SK-N-SH treated with all-trans-retinoic acid at 6 μM for 48 hours (cell line): Measurements from ENCODE around the gene CATSPERB.

Experiments used
- ATAC-seq: fragments of 200-7000 bp; cut with Tn5 transposase; 3 replicates; pipeline ENCODE4 v1.9.1; 2020; ENCODE audit warnings: mild to moderate bottlenecking, moderate library complexity
- BACH2 ChIP-seq: fragments of 250-450 bp; sonication (Bioruptor Pico); IDR thresholded peaks from 2 replicates; pipeline ENCODE4 v1.9.0; 2021; ENCODE audit warnings: mild to moderate bottlenecking, borderline replicate concordance
- CSDC2 ChIP-seq: fragments of 250-450 bp; sonication (Bioruptor Pico); IDR thresholded peaks from 2 replicates; pipeline ENCODE4 v1.5.0; 2020; ENCODE audit warnings: mild to moderate bottlenecking, moderate library complexity
- CSRNP3 ChIP-seq: fragments of 250-450 bp; sonication (Bioruptor Pico); IDR thresholded peaks from 2 replicates; pipeline ENCODE4 v1.5.1; 2021; ENCODE audit warnings: mild to moderate bottlenecking, moderate library complexity
- ESRRG ChIP-seq: fragments of 250-450 bp; sonication (Bioruptor Pico); IDR thresholded peaks from 2 replicates; pipeline ENCODE4 v1.6.1; 2021; ENCODE audit warnings: mild to moderate bottlenecking
- GLIS3 ChIP-seq: fragments of 250-450 bp; sonication (Bioruptor Pico); IDR thresholded peaks from 2 replicates; pipeline ENCODE4 v1.5.0; 2020; ENCODE audit warnings: mild to moderate bottlenecking, moderate library complexity
- ISL1 ChIP-seq: fragments of 250-450 bp; sonication (Bioruptor Pico); IDR thresholded peaks from 2 replicates; pipeline ENCODE4 v2.1.2; 2022; ENCODE audit warnings: mild to moderate bottlenecking, moderate library complexity
- OSR1 ChIP-seq: fragments of 250-450 bp; sonication (Bioruptor Pico); IDR thresholded peaks from 2 replicates; pipeline ENCODE4 v1.8.0; 2022; ENCODE audit warnings: moderate library complexity, mild to moderate bottlenecking, inconsistent platforms
- PPARA ChIP-seq: fragments of 250-450 bp; sonication (Bioruptor Pico); IDR thresholded peaks from 2 replicates; pipeline ENCODE4 v1.5.0; 2020; ENCODE audit warnings: mild to moderate bottlenecking, borderline replicate concordance
- RARB ChIP-seq: fragments of 250-450 bp; sonication (Bioruptor Pico); IDR thresholded peaks from 2 replicates; pipeline ENCODE4 v1.8.0; 2021; ENCODE audit warnings: mild to moderate bottlenecking, moderate library complexity
- SNAI2 ChIP-seq: fragments of 250-450 bp; sonication (Bioruptor Pico); IDR thresholded peaks from 2 replicates; pipeline ENCODE4 v1.5.0; 2020; ENCODE audit warnings: mild to moderate bottlenecking, moderate library complexity
- TCF4 ChIP-seq: fragments of 250-450 bp; sonication (Bioruptor Pico); IDR thresholded peaks from 2 replicates; pipeline ENCODE4 v1.8.0; 2021; ENCODE audit warnings: mild to moderate bottlenecking, moderate library complexity, borderline replicate concordance
- ZC3H10 ChIP-seq: fragments of 250-450 bp; sonication (Bioruptor Pico); IDR thresholded peaks from 2 replicates; pipeline ENCODE4 v1.5.1; 2021; ENCODE audit warnings: mild to moderate bottlenecking, moderate library complexity
- ZFP3 ChIP-seq: fragments of 250-450 bp; sonication (Bioruptor Pico); IDR thresholded peaks from 2 replicates; pipeline ENCODE4 v1.5.0; 2020; ENCODE audit warnings: mild to moderate bottlenecking, moderate library complexity
- ZFP30 ChIP-seq: fragments of 450-650 bp; formaldehyde crosslinking; IDR thresholded peaks from 2 replicates; pipeline ENCODE4 v1.5.0; 2022; ENCODE audit warnings: mild to moderate bottlenecking, moderate library complexity
- ZNF565 ChIP-seq: fragments of 450-650 bp; formaldehyde crosslinking; conservative IDR thresholded peaks from 2 replicates; pipeline ENCODE4 v1.5.0; 2020; ENCODE audit warnings: low read depth, mild to moderate bottlenecking, moderate library complexity
- ZNF70 ChIP-seq: fragments of 450-650 bp; formaldehyde crosslinking; IDR thresholded peaks from 2 replicates; pipeline ENCODE4 v1.5.0; 2020; ENCODE audit warnings: mild to moderate bottlenecking, moderate library complexity
- ZNF8 ChIP-seq: fragments of 450-650 bp; formaldehyde crosslinking; IDR thresholded peaks from 2 replicates; pipeline ENCODE4 v1.5.0; 2020; ENCODE audit warnings: mild to moderate bottlenecking, moderate library complexity
- TF ChIP-seq, protein P1 (sequence below): fragments of 250-450 bp; sonication (Bioruptor Pico); IDR thresholded peaks from 2 replicates; pipeline ENCODE4 v1.8.0; 2021; ENCODE audit warnings: low read depth, mild to moderate bottlenecking, moderate library complexity, borderline replicate concordance
- TF ChIP-seq, protein P2 (sequence below): fragments of 250-450 bp; sonication (Bioruptor Pico); IDR thresholded peaks from 2 replicates; pipeline ENCODE4 v1.8.0; 2020; ENCODE audit warnings: mild to moderate bottlenecking, moderate library complexity, borderline replicate concordance
- TF ChIP-seq, protein P3 (sequence below): fragments of 250-450 bp; sonication (Bioruptor Pico); IDR thresholded peaks from 2 replicates; pipeline ENCODE4 v1.5.1; 2020; ENCODE audit warnings: low read depth, mild to moderate bottlenecking, moderate library complexity
- TF ChIP-seq, protein P4 (sequence below): fragments of 250-450 bp; sonication (Bioruptor Pico); IDR thresholded peaks from 2 replicates; pipeline ENCODE4 v1.5.0; 2020; ENCODE audit warnings: mild to moderate bottlenecking, moderate library complexity

Gene CATSPERB

DNA sequence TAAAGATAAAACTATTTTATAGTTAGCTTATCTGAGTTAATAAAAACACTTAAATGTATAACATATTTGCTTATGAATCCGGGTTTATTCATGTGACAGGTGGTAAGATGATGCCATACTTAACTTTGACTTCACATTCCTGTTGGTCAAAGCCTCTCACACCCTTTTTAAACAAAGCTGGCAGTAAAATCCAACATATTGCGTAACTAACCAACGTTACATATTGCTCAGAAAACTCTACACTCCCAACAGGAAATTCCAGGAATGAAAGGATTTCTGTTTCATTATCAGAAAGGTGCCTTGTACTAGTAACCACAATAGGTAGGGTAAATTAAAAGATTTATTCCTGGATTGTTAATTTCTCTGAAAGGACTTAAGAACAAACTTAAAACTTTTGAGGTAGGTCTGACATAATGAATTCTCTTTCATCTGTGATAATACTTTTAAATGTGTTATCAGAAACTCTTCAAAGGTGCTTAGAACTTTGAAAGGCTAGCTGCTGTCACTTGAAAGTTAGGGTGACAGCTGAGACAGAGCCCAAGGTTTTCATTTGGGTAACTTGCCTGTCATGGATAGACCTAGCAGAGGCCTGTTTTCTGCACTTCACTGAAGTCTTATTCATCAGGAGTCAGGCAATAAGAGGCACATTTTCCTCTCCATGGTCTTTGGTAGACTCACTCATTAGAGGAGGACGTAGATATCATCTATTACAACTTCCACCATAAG is 23.8 kb upstream of the CATSPERB start:
- TF ChIP-seq ZFP30 (CRISPR knock-in tag) (no peak), ZFP3 (no peak), GLIS3 (CRISPR knock-in tag) (no peak), RARB (CRISPR knock-in tag) (no peak), ESRRG (CRISPR knock-in tag) (no peak), ZNF8 (CRISPR knock-in tag) (no peak)
- TF ChIP-seq, protein P1, sequence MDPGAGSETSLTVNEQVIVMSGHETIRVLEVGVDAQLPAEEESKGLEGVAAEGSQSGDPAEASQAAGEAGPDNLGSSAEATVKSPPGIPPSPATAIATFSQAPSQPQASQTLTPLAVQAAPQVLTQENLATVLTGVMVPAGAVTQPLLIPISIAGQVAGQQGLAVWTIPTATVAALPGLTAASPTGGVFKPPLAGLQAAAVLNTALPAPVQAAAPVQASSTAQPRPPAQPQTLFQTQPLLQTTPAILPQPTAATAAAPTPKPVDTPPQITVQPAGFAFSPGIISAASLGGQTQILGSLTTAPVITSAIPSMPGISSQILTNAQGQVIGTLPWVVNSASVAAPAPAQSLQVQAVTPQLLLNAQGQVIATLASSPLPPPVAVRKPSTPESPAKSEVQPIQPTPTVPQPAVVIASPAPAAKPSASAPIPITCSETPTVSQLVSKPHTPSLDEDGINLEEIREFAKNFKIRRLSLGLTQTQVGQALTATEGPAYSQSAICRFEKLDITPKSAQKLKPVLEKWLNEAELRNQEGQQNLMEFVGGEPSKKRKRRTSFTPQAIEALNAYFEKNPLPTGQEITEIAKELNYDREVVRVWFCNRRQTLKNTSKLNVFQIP (CRISPR knock-in tag): no peak
- TF ChIP-seq, protein P2, sequence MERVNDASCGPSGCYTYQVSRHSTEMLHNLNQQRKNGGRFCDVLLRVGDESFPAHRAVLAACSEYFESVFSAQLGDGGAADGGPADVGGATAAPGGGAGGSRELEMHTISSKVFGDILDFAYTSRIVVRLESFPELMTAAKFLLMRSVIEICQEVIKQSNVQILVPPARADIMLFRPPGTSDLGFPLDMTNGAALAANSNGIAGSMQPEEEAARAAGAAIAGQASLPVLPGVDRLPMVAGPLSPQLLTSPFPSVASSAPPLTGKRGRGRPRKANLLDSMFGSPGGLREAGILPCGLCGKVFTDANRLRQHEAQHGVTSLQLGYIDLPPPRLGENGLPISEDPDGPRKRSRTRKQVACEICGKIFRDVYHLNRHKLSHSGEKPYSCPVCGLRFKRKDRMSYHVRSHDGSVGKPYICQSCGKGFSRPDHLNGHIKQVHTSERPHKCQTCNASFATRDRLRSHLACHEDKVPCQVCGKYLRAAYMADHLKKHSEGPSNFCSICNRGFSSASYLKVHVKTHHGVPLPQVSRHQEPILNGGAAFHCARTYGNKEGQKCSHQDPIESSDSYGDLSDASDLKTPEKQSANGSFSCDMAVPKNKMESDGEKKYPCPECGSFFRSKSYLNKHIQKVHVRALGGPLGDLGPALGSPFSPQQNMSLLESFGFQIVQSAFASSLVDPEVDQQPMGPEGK (CRISPR knock-in tag): no peak
- ATAC-seq: no peak

DNA sequence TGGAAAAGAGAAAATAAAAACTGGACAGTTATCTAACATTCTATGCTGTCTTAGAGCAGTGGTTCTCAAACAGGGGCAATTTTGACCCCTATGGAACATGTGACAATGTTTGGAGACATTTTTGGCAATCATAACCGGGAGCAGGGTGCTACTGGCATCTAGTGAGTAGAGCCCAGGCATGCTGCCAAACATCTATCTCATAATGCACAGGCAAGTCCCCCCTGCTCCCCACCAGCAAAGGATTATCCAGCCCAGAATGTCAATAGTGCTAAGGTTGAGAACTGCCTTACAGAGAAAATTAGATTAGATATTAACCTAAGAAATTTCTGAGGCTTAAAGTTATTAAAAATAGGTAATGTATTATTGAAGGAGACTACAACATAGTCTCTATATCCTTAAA is 22.9 kb upstream of the CATSPERB start:
- TF ChIP-seq, protein P3, sequence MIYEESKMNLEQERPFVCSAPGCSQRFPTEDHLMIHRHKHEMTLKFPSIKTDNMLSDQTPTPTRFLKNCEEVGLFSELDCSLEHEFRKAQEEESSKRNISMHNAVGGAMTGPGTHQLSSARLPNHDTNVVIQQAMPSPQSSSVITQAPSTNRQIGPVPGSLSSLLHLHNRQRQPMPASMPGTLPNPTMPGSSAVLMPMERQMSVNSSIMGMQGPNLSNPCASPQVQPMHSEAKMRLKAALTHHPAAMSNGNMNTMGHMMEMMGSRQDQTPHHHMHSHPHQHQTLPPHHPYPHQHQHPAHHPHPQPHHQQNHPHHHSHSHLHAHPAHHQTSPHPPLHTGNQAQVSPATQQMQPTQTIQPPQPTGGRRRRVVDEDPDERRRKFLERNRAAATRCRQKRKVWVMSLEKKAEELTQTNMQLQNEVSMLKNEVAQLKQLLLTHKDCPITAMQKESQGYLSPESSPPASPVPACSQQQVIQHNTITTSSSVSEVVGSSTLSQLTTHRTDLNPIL (CRISPR knock-in tag): no peak
- TF ChIP-seq, protein P4, sequence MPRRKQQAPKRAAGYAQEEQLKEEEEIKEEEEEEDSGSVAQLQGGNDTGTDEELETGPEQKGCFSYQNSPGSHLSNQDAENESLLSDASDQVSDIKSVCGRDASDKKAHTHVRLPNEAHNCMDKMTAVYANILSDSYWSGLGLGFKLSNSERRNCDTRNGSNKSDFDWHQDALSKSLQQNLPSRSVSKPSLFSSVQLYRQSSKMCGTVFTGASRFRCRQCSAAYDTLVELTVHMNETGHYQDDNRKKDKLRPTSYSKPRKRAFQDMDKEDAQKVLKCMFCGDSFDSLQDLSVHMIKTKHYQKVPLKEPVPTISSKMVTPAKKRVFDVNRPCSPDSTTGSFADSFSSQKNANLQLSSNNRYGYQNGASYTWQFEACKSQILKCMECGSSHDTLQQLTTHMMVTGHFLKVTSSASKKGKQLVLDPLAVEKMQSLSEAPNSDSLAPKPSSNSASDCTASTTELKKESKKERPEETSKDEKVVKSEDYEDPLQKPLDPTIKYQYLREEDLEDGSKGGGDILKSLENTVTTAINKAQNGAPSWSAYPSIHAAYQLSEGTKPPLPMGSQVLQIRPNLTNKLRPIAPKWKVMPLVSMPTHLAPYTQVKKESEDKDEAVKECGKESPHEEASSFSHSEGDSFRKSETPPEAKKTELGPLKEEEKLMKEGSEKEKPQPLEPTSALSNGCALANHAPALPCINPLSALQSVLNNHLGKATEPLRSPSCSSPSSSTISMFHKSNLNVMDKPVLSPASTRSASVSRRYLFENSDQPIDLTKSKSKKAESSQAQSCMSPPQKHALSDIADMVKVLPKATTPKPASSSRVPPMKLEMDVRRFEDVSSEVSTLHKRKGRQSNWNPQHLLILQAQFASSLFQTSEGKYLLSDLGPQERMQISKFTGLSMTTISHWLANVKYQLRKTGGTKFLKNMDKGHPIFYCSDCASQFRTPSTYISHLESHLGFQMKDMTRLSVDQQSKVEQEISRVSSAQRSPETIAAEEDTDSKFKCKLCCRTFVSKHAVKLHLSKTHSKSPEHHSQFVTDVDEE (CRISPR knock-in tag): no peak
- TF ChIP-seq RARB (CRISPR knock-in tag) (no peak), CSRNP3 (CRISPR knock-in tag) (no peak), CSDC2 (CRISPR knock-in tag) (no peak), ZFP30 (CRISPR knock-in tag) (no peak), PPARA (CRISPR knock-in tag) (no peak), ZC3H10 (CRISPR knock-in tag) (no peak), ZNF8 (CRISPR knock-in tag) (no peak), ZFP3 (no peak), ZNF70 (CRISPR knock-in tag) (no peak), SNAI2 (CRISPR knock-in tag) (no peak), BACH2 (CRISPR knock-in tag) (no peak), TCF4 (CRISPR knock-in tag) (no peak), ISL1 (CRISPR knock-in tag) (no peak), ZNF565 (CRISPR knock-in tag) (no peak), OSR1 (no peak)
- TF ChIP-seq, protein P1 (CRISPR knock-in tag): no peak
- no peak for ATAC-seq
